HepG2 (cell line): Measurements from ENCODE around the gene PRKCB. TPM values are rescaled to one million over a fixed set of nuclear protein-coding genes. Genes with fewer than 3 reads are reported as not detected.

ENCODE experiments used
- ATAC-seq: fragments of 200-7000 bp; cut with Tn5 transposase; 3 replicates; pipeline ENCODE4 v1.9.1; 2020; ENCODE audit warnings: mild to moderate bottlenecking, moderate library complexity
- BruUV-seq: library from RNA; stranded (reverse); fragments of 400-500 nt; replicated peaks from 2 replicates; lab custom pipeline; 2021; lab: Mats Ljungman, UMichigan
- CTCF ChIA-PET: fragments of 300-600 bp; formaldehyde crosslinking; extraction: SDS; loops from one replicate; lab custom pipeline; 2021; ENCODE audit warnings: low total read pairs, inconsistent platforms, low intra/inter-chr PET ratio; lab: Yijun Ruan, JAX
- POLR2A ChIA-PET: fragments of 350-600 bp; sonication (Branson Sonifier 250); formaldehyde crosslinking; loops from one replicate; lab custom pipeline; 2020; ENCODE audit warnings: antibody characterized with exemption, inconsistent platforms; lab: Yijun Ruan, JAX
- DNase-seq: peaks from one replicate; pipeline ENCODE4 v3.0.0-alpha.2; 2015; ENCODE audit warnings: low spot score
- FAIRE-seq: peaks from 3 replicates; lab custom pipeline; 2011; peaks lifted over from hg19 to GRCh38; lab: Jason Lieb, UNC
- H2AFZ ChIP-seq: one replicate; pipeline ENCODE4 v1.6.1; 2011; ENCODE audit warnings: low read length, inconsistent platforms
- H3K27ac ChIP-seq: fragments of 300-600 bp; 3 replicates; pipeline ENCODE4 v1.8.0; 2011; ENCODE audit warnings: mixed run types, mild to moderate bottlenecking, mixed read lengths, low read length, inconsistent platforms; ENCODE audit not compliant: insufficient read depth; ENCODE audit errors: extremely low read length
- H3K27me3 ChIP-seq, 2 experiments: fragments of 200-600 bp in 1 of 2; 2 replicates in 1 of 2; 3 replicates in 1 of 2; pipeline versions ENCODE4 v1.6.0 to v1.8.0; 2011; ENCODE audit warnings: low read length in 2 of 2, mild to moderate bottlenecking in 2 of 2, moderate library complexity in 2 of 2, inconsistent platforms in 1 of 2; ENCODE audit not compliant: insufficient read depth in 2 of 2, control insufficient read depth in 1 of 2
- H3K36me3 ChIP-seq, 2 experiments: fragments of 200-600 bp in 1 of 2; replicated peaks in 1 of 2; 2 replicates in 1 of 2; 3 replicates in 1 of 2; pipeline versions ENCODE4 v1.5.1 to v1.8.0; 2011; ENCODE audit warnings: low read length in 2 of 2, inconsistent platforms in 1 of 2; ENCODE audit not compliant: insufficient read depth in 2 of 2, control insufficient read depth in 1 of 2
- H3K4me1 ChIP-seq: 2 replicates; pipeline ENCODE4 v1.5.1; 2012; ENCODE audit warnings: low read length, inconsistent platforms; ENCODE audit not compliant: insufficient read depth
- H3K4me2 ChIP-seq: 2 replicates; pipeline ENCODE4 v1.6.0; 2011; ENCODE audit warnings: low read depth, low read length, inconsistent platforms
- H3K4me3 ChIP-seq, 3 experiments: fragments of 200-600 bp in 1 of 3; sonication (generic), shearing (Covaris generic) in 1 of 3; replicated peaks in 1 of 3; 2 replicates each; pipeline ENCODE4 v1.5.1; 2011 to 2016; ENCODE audit warnings: low read length in 3 of 3, inconsistent platforms in 2 of 3, low read depth in 2 of 3, mild to moderate bottlenecking in 2 of 3, control low read depth in 1 of 3, mixed read lengths in 1 of 3; ENCODE audit not compliant: insufficient read depth in 1 of 3
- H3K79me2 ChIP-seq: one replicate; pipeline ENCODE4 v1.6.1; 2011; ENCODE audit warnings: low read length, inconsistent platforms; ENCODE audit not compliant: insufficient read depth
- H3K9ac ChIP-seq: 2 replicates; pipeline ENCODE4 v1.6.0; 2011; ENCODE audit warnings: mild to moderate bottlenecking, low read depth, low read length, inconsistent platforms; ENCODE audit not compliant: insufficient read depth
- H3K9me3 ChIP-seq: 2 replicates; pipeline ENCODE4 v1.5.1; 2012; ENCODE audit warnings: mild to moderate bottlenecking, low read length
- H4K20me1 ChIP-seq: 2 replicates; pipeline ENCODE4 v1.6.0; 2011; ENCODE audit warnings: inconsistent platforms, mild to moderate bottlenecking, low read length, moderate library complexity; ENCODE audit not compliant: insufficient read depth
- PLSCR1 ChIP-seq: sonication (generic); formaldehyde crosslinking; IDR thresholded peaks from 2 replicates; pipeline ENCODE4 v1.5.0; 2020; ENCODE audit warnings: missing genetic modification reagents, mild to moderate bottlenecking, borderline replicate concordance
- ZNF484 ChIP-seq: sonication (generic); formaldehyde crosslinking; IDR thresholded peaks from 2 replicates; pipeline ENCODE4 v1.5.1; 2020; ENCODE audit warnings: mild to moderate bottlenecking, low read depth, missing genetic modification reagents, borderline replicate concordance
- ZNF609 ChIP-seq: sonication (generic); formaldehyde crosslinking; IDR thresholded peaks from 2 replicates; pipeline ENCODE4 v1.4.0; 2020; ENCODE audit warnings: mild to moderate bottlenecking, missing genetic modification reagents, borderline replicate concordance
- ZNF646 ChIP-seq: sonication (generic); formaldehyde crosslinking; IDR thresholded peaks from 2 replicates; pipeline ENCODE4 v1.9.0; 2021; ENCODE audit warnings: mild to moderate bottlenecking, missing genetic modification reagents
- whole genome bisulfite sequencing: methylation state at CpG from one replicate; pipeline ENCODE4 v1.1.6; 2017; ENCODE audit warnings: low lambda C conversion rate; 5-methylcytosine and 5-hydroxymethylcytosine counted together
- in situ Hi-C: cut with HindIII; loops from 2 replicates; pipeline ENCODE4 v1.10.0; 2017; ENCODE audit warnings: low pct_unique_long_range_greater_than_20kb; ENCODE audit not compliant: extremely low pct_ligation_motif_present
- intact Hi-C: fragments of 100-400 bp; cut with micrococcal nuclease; formaldehyde crosslinking; loops from one replicate; pipeline ENCODE4 v1.10.0; 2022; ENCODE audit not compliant: unreplicated experiment
- polyA plus RNA-seq, 8 experiments: library from polyadenylated mRNA; depleted of rRNA in 3 of 8; stranded (reverse) in 7 of 8; unstranded in 1 of 8; fragments of >200 nt; fragmentation: Illumina TruSeq in 4 of 8; extraction: Trizol in 4 of 8; gene quantifications; 2 replicates each; pipeline versions ENCODE4 v1.2.1 to v1.2.3, GENCODE V29; 2011 to 2016; ENCODE audit warnings: low read depth in 4 of 8, missing spikeins in 1 of 8, mixed read lengths in 1 of 8; ENCODE audit not compliant: insufficient read depth in 1 of 8
- total RNA-seq, 5 experiments: library from RNA; depleted of rRNA; stranded (reverse); fragments of >200 nt; fragmentation: Illumina TruSeq; extraction: Trizol; gene quantifications; 2 replicates each; pipeline ENCODE4 v1.2.3, GENCODE V29; 2016; ENCODE audit warnings: low read depth in 1 of 5
- TF ChIP-seq, protein P1 (sequence below): sonication (generic); formaldehyde crosslinking; IDR thresholded peaks from 2 replicates; pipeline ENCODE4 v1.4.0; 2020; ENCODE audit warnings: missing genetic modification reagents

The PRKCB gene
- total and polyA plus RNA-seq, 2 of the 13 experiments (the other 11 are each of a cell fraction or from before 2014, with no cell fraction given): 0.01 TPM; not detected in 1

- 35% methylated on average over 13 of the region's 17 CpGs for WGBS
- in situ Hi-C loops: loop anchor here (5.0 kb wide), 2 partner anchors 233 to 298 kb away; no protein-coding TSS in a partner anchor
- TF ChIP-seq, protein P1, sequence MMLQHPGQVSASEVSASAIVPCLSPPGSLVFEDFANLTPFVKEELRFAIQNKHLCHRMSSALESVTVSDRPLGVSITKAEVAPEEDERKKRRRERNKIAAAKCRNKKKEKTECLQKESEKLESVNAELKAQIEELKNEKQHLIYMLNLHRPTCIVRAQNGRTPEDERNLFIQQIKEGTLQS (CRISPR knock-in tag): no peak
- TF ChIP-seq ZNF609: no peak
- no peak for TF ChIP-seq ZNF484 (CRISPR knock-in tag)
- no peak for TF ChIP-seq PLSCR1
- TF ChIP-seq ZNF646: no peak
Observed at GRCh38 chr16:24035127-24035842, 199.5 kb downstream of the PRKCB start.

More at GRCh38 chr16:24035127-24035842, 199.5 kb downstream of the PRKCB start:
- Histone ChIP-seq H3K4me1 (no peaks in the 10 kb centered on the region), H3K9ac (no peak overlapping the region), H3K36me3 (no peaks in the 10 kb centered on the region), H4K20me1 (no peaks in the 10 kb centered on the region), H2AFZ (no peak overlapping the region), H3K9me3 (no peaks in the 10 kb centered on the region), H3K4me3 (no peak overlapping the region), H3K79me2 (no peaks in the 10 kb centered on the region), H3K27me3 (no peaks in the 10 kb centered on the region; a peak in 1 of 5 replicates), H3K27ac (no peak overlapping the region), H3K4me2 (no peak overlapping the region)
- no TSS peak for BruUV-seq
- ChIA-PET POLR2A (no interaction called here), CTCF (interaction anchor here (1.7 to 4.6 kb wide), 2 partner anchors 233 to 300 kb away, joined by 12 to 54 read pairs; no protein-coding TSS in a partner anchor)
- no peak for FAIRE-seq
- ATAC-seq: no peak
- intact Hi-C loops: no loop called here
- no peak for DNase-seq
